GM12873 (cell line): ENCODE results near the gene NLGN1.

ENCODE experiments used
- TF ChIP-seq, protein P1 (sequence below): IDR thresholded peaks from 2 replicates; pipeline ENCODE4 v1.5.1; 2012; ENCODE audit warnings: low read depth, mild to moderate bottlenecking, moderate library complexity, low read length, control low read depth; ENCODE audit not compliant: insufficient read depth; ENCODE audit errors: missing control alignments

The NLGN1 gene

DNA sequence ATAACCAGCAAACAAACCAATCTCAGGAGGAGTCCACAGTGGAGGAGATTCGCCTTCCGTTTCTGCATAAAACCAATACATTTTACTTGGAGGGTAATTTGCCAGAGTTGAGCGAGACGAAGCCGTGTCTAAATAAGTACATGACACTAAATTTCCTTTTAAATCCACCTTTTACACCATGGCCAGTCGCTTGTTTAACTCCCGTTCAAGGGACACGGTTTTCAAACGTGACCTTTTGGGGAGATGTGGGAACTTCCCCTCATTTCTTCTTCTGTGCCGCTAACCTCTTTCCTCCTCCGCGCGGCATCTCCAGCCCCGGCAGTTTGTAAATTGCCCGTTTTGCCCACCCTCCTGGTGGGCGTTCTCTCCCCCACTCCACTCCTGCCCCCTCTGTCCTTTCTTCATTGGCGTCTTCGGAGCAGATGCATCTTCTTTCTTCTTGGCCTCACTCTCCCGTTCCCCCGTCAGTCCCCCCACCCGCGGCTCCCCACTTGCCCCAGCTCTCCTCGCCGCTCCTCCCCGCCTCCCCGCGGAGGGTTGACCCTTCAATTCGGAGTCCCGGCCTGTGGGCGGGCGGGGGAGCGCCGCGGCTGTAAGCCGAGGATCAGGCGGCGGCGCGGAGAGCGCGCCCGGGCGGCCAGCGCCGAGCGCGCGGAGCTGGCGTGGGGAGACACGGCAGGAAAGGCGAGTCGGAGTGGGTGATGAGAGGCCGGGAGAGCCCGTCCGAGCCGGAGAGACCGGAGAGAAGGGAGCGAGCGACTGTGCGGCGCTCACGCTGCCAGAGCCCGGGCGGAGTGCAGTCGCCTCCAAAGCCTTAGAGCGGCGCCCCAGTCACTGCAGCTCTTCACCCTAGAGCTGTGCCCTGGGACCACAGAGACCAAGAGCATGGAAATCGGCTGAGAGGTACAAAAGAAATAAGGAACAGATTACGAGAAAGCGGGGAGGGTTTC is at the start of gene NLGN1:
TSS of gene NLGN1 (plus strand) at position 584 of the 950 bp plus-strand sequence.
- TF ChIP-seq, protein P1, sequence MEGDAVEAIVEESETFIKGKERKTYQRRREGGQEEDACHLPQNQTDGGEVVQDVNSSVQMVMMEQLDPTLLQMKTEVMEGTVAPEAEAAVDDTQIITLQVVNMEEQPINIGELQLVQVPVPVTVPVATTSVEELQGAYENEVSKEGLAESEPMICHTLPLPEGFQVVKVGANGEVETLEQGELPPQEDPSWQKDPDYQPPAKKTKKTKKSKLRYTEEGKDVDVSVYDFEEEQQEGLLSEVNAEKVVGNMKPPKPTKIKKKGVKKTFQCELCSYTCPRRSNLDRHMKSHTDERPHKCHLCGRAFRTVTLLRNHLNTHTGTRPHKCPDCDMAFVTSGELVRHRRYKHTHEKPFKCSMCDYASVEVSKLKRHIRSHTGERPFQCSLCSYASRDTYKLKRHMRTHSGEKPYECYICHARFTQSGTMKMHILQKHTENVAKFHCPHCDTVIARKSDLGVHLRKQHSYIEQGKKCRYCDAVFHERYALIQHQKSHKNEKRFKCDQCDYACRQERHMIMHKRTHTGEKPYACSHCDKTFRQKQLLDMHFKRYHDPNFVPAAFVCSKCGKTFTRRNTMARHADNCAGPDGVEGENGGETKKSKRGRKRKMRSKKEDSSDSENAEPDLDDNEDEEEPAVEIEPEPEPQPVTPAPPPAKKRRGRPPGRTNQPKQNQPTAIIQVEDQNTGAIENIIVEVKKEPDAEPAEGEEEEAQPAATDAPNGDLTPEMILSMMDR, result no peak

DNA sequence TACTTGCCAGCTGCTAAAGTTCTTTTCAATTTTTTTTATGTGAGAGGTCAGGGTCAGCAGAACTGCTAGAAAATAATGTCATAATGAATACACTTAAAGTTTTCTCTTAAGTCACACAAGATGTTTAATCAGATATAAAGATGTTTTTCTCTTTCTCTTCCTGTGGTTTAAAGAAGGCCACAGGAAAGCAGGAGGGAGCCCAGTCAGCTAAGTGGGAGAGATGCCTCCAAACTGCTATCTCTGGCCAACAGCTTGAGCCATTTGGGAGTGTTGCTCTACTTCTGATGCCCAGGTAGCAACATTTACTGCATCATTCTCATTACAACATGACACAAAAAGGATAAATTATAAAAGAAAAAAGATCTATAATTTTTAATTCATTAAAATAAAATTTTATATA is 45.7 kb upstream of the NLGN1 start:
- TF ChIP-seq, protein P1, result no peak

DNA sequence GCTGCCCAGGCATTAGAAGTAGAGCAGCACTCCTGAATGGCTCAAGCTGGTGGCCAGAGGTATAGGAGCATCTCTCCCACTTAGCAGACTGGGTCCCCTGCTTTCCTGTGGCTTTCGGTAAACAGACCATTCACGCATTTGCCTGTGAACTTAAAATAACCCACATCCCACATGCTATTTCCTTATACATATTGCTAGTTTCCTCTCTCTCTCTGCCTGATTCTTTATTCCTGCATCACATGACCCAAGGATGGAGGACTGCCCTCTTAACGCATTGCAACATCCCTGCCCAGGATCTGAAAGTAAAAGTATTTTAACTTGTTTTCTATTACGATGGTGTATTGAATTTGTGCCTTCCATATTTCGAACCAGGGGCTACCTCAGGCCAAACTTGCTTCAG is 43.4 kb upstream of the NLGN1 start:
- TF ChIP-seq, protein P1, result no peak

DNA sequence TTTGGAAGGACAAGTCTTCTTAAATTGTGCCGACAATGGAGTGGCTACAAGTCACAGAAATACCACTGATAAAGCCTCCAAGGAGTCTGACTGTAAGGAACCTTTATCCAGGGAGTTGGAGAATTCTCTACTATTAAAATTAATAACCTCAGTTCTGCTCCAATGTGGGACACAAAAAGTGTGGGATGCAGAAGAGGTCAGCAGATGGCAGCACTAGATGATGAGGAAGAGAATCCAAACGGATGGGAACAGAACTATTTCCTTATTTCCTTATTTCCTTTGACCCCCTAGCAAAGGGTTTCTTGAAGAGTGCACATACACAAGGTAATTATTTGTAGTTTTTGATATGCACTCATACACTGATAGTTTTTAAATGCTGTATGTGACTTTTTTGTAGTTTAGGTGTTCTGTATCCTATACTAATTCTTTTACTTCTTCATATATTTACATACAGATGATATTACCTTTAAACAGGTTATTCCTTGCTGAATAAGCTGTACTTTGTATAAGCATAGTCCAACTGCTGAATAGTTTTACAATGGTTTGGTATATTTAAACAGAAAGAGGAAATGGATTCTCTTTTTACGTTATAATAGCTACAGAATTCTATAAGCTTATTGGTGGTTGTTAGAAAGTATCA is 25.6 kb upstream of the NLGN1 start:
- TF ChIP-seq, protein P1, result peak; percentile 43

DNA sequence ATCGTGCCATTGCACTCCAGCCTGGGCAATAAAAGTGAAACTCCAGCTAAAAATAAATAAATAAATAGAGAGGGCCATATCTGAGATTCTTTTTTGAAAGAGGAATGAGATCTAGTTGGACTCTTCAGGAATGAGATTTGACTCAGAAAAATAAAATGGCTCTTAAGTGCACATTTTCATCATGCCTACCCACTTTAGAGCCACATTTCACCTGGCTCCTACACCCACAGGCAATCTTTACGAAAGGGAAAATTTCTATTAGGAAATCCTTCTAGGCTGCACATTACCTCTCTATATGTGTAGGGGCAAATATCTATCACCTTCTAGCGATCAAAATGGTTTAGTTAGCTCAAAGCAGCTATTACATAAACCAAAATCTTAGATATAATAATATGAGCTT is 16.9 kb upstream of the NLGN1 start:
- TF ChIP-seq, protein P1, result no peak

DNA sequence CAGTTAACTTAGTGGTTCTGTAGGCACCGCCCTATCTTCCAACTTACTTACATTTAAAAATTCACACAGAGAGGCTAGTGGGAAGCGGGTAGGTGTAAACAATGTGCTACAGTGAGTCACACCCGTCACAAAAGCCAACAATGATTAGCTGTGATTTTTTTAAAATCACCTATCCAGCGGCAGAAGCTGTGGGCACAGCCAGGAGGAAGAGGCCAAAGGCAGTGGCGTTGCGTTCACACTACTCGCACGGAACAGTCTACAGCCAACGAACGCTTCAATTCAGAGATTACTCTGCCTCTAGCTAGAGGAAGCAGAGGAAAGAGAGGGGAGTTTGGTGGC is 2.5 kb upstream of the NLGN1 start:
- TF ChIP-seq, protein P1, result no peak

DNA sequence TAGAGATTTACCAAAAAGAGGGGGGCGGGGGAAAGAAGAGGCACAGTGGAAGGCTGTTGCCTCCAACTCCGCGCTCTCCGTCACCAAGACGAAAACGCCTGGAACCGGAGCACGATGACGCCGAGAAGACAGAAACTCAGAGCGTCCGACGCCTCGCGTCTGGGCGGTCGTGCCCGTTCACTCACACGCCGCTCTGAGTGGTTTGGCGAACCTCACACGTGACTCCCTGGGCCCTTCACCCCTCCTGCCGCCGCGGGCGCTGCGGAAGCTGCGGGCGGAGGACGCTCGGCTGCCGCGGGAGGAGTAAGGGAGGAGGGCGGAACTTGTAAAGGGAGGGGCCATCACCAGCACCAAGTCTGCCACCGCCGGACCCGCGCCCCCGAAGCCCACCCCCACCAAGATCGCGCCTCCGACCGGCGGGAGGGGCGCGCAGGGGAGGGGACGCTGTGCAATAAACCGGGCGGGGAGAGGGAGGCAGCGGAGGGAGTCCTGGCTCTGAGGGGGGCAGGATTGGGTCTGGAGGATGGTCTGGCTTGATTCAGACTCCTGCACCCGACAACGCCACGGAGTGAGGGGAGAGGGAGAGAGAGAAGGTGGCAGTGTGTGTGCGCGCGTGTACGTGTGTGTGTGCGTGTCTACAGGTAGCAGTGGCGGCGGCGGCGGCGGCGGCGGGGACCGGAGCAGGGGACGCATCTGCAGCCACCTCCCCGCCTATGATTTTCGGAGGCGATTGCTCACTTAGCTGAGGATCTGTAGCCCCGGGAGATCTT is 1.9 kb upstream of the NLGN1 start:
- TF ChIP-seq, protein P1, result no peak
